Retinal pigment epithelial cell (primary cell): ENCODE measurements around the gene BID.

Source experiments
- DNase-seq: peaks from one replicate; pipeline ENCODE4 v3.0.0-alpha.2; 2010; ENCODE audit warnings: low read depth
- H3K4me3 ChIP-seq: 2 replicates; pipeline ENCODE4 v1.5.1; 2011; ENCODE audit warnings: mild to moderate bottlenecking, low read length, control low read depth, moderate library complexity
- CTCF ChIP-seq: conservative IDR thresholded peaks from 2 replicates; pipeline ENCODE4 v1.5.1; 2011; ENCODE audit warnings: low read depth, low read length, control low read depth, inconsistent platforms

The BID gene

DNA sequence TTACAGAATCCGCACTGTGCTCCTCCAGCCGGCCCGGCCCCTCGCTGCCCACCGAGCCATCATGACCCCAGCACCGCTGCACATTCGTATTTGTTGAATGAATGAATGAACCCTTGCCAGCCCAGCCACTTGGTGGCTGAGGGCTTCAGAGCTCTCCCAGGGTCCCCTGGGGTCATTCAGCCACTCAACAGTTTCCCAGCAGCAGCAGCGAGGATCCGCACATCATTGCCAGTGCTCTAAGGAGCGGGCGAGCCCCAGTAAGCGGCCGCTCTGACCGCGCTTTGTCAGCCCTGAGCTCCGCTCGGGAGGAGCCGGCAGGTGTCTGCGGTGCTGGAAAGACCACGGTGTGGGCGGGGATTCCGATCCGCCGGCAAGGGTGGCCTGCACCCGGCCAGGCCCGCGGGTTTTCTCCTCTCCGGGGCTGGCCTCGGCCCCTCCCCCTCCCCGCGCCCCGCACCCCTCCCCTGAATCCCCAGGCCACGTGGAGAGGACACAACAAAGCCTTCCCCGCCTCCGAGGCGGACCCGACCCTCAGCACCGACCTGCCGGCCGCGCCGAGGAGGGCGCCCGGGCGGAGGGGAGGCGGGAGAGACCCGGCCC, 563 bp downstream of the BID start:
- peak overlapping the region; percentile 62 for H3K4me3 ChIP-seq
- no peak for TF ChIP-seq CTCF
- no peak for DNase-seq

GRCh38 chr22:17772958-17773605, 1.2 kb downstream of the BID start:
- no peak for TF ChIP-seq CTCF
- peak overlapping the region; percentile 62 for H3K4me3 ChIP-seq
- DNase-seq: no peak

DNA sequence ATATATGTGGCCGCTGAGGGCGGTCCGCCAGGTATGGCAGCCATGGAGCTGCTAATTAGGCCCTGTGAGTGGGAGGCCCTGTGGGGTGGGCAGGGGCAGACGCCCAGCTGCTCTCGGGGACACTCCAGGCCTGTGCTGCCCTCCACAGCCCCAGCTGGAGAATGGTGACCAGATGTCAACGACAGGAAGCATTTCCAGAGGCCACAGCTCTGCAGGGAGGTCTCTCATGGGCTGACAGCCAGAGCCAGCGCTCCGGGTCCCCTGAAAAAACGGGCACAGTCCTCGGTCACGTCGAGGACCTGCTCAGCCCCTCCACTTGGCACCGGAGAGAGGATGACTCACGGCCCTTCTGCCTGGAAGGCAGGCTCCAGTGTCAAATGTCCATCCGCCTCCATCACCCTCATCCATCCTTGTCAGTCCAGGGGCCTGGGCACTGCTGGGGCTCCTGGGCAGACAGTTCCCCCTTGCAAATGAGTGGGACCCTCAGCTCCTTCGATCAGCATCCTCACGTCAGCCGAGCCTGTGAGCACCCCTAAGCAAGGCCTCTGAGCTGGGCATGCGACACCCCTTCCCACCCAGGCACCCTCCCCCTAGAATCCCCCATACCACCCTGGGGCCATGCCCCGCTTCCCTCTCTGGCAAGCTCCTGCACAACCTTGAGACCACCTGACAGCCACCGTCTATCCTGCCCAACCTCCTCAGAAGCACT, 1.9 kb downstream of the BID start:
- TF ChIP-seq CTCF: no peak
- no peak overlapping the region for H3K4me3 ChIP-seq
- no peak for DNase-seq

DNA sequence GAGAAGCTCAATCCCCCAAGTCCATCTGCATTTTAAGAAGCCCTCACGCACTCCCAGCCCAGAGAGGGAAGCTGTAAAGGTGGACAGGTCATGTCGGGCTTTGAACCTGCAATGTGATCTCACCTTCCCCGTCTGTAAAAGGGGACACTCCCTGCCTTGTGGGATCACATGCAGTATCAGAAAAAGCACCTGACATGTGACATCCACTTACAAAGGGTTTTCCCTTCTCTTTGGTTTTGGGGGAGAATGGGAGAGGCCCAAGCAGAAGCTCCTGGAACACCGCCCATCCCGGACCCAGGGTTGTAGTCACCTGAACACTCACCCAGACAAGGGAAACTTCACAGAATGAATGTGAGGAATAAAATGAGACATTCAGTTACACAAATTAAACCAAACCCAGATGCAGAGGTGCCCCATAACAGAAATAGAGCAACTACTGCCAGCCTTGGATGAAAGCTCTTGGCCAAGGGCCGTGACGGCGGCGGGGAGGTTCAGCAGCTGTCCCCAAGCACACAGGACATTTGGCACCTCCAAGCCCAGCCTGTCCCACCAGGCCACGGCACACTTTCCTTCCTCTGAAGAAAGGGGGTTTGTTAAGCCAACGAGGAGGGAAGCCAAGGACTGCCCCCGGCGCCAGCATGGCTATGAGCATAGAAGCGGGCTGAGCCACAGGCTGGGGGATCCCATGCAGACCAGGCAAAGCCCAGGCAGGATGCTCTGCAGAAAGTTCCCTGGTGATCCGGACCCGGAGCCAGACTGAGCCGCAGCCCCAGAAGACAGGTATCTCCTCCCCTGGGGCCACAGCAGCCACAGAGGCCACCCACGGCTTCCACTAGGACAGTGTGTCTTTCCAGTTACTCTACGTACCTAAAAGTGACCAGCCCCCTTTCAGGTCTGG, 3.8 kb downstream of the BID start:
- no peak for TF ChIP-seq CTCF
- no peak for DNase-seq
- no peak overlapping the region for H3K4me3 ChIP-seq

DNA sequence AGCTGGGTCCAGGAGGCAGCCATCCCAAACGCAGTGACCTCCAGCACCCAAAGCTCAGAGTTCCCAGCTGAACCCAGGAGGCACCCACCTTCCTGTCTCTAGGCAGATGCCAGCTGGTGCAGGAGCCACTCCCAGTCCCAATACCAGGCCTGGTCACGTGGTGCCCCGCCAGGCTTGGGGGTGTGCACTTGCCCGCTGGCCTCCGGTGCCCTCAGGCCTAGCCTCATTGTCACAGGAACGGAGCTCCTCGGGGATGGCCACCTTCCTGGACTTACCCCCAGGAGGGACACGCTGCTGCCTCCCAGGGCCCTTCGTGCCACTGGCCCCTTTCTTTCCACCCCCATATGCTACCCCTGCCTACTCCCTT, 4.6 kb downstream of the BID start:
- DNase-seq: no peak
- no peak for TF ChIP-seq CTCF
- H3K4me3 ChIP-seq: no peak overlapping the region

DNA sequence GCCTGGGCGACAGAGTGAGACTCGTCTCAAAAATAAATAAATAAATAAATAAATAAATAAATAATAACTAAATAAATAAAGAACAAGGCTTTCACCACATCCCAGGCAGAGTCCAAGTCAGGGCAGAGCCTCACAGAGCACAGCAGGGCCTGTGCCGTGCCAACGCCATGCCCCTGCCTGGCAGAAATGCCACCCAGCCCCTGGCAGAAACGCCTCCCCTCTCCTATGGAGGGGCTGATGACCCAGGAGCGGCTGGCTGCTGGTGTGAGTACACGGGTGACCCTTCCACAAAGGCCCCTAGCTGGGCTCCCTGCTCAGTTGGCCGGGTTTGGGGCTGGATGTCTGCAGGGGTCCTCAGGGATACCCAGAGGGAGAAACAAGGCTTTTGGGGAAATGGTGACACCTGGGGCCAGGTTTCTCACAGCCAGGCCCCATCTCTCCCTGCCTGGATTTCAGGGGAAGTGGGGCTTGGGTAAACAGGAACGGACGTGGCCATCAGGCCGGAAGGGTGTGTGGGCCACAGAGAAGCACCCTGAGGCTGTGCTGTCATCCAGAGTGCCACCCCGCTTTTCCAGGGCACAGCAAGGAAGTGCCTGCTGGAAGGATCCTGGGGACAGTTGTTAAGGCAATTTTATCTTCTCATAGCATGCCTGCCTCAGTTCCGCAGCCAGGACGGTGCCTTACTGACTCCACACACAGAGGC, 5.1 kb downstream of the BID start:
- no peak overlapping the region for H3K4me3 ChIP-seq
- no peak for TF ChIP-seq CTCF
- DNase-seq: no peak
